Vagina (tissue), 2 donors: Measurements from ENCODE around the gene MAPK1IP1L. TPM values are rescaled to one million over a fixed set of nuclear protein-coding genes. Genes with fewer than 3 reads are reported as not detected.
"Not testable (repeated sequence)": the region's sequence is repeated elsewhere in the genome, so short reads cannot be mapped to it uniquely, and the experiment has no call there.

Experiments used
- DNase-seq, 2 donors: peaks; one replicate each; pipeline ENCODE4 v3.0.0-alpha.2; 2017; ENCODE audit errors: extremely low spot score in 2 of 2
- H3K27ac ChIP-seq: fragments of 200-600 bp; sonication (generic); one replicate; pipeline ENCODE4 v1.5.1; 2019
- H3K27me3 ChIP-seq: fragments of 200-600 bp; sonication (generic); one replicate; pipeline ENCODE4 v1.5.1; 2019
- H3K36me3 ChIP-seq, 2 donors: fragments of 200-600 bp; sonication (generic); one replicate each; pipeline ENCODE4 v1.5.1; 2017 to 2019
- H3K4me1 ChIP-seq: fragments of 200-600 bp; sonication (generic); one replicate; pipeline ENCODE4 v1.5.1; 2019
- H3K4me3 ChIP-seq, 2 donors: fragments of 200-600 bp; sonication (generic); 1 replicate in 1 of 2; 2 replicates in 1 of 2; pipeline ENCODE4 v1.5.1; 2016 to 2019
- H3K9me3 ChIP-seq: fragments of 200-600 bp; sonication (generic); one replicate; pipeline ENCODE4 v1.5.1; 2019
- CTCF ChIP-seq, 3 experiments: fragments of 450-650 bp in 2 of 3; fragments of 200-600 bp in 1 of 3; sonication (generic) in 1 of 3; IDR thresholded peaks; one replicate each; pipeline ENCODE4 v1.5.1; 2017 to 2019; ENCODE audit warnings: antibody characterized with exemption in 3 of 3, mild to moderate bottlenecking in 2 of 3, moderate library complexity in 2 of 3
- POLR2A ChIP-seq, 2 donors: fragments of 450-650 bp; IDR thresholded peaks; one replicate each; pipeline ENCODE4 v1.6.1; 2017; ENCODE audit warnings: antibody characterized with exemption in 2 of 2, mild to moderate bottlenecking in 2 of 2, moderate library complexity in 2 of 2
- POLR2AphosphoS5 ChIP-seq, 2 donors: sonication (generic); formaldehyde crosslinking; IDR thresholded peaks; one replicate each; pipeline ENCODE4 v1.9.0; 2017; ENCODE audit warnings: antibody characterized with exemption in 2 of 2, mild to moderate bottlenecking in 2 of 2, low read depth in 1 of 2; ENCODE audit not compliant: insufficient read depth in 1 of 2
- intact Hi-C: fragments of 100-400 bp; cut with DNase I; formaldehyde crosslinking; loops from one replicate; pipeline ENCODE4 v1.15.1; 2023
- total RNA-seq: library from RNA; depleted of rRNA; stranded (reverse); fragments of >200 nt; gene quantifications from one replicate; pipeline ENCODE4 v1.2.3, GENCODE V29; 2016

Gene MAPK1IP1L
- total RNA-seq, 1 donor from 2014 or later: 39.3 TPM

GRCh38 chr14:55031190-55031589 is 20.3 kb upstream of the MAPK1IP1L start:
- no peak overlapping the region for H3K27ac ChIP-seq
- no peak for DNase-seq
- H3K4me3 ChIP-seq: no peak overlapping the region
- no peaks in the 10 kb centered on the region for H3K9me3 ChIP-seq
- H3K4me1 ChIP-seq: peaks cover 18% of the 10 kb centered on the region
- intact Hi-C loops: no loop called here
- H3K27me3 ChIP-seq: no peaks in the 10 kb centered on the region
- no peak for TF ChIP-seq CTCF (IDR thresholded peaks at IDR 0.05)
- TF ChIP-seq POLR2AphosphoS5 (IDR thresholded peaks at IDR 0.05; ENCODE audit: insufficient read depth in 1 of 2, low read depth in 1 of 2): no peak
- TF ChIP-seq POLR2A (IDR thresholded peaks at IDR 0.05): no peak
- H3K36me3 ChIP-seq: no peaks in the 10 kb centered on the region

GRCh38 chr14:55037995-55038394 is 13.5 kb upstream of the MAPK1IP1L start:
- H3K4me3 ChIP-seq, H3K27me3 ChIP-seq, H3K27ac ChIP-seq, H3K9me3 ChIP-seq, DNase-seq, intact Hi-C loops, H3K4me1 ChIP-seq, H3K36me3 ChIP-seq: not testable (repeated sequence)

GRCh38 chr14:55038708-55039107 is 12.7 kb upstream of the MAPK1IP1L start:
- H3K36me3 ChIP-seq: peaks cover 0 to 10% of the 10 kb centered on the region in 2 donors
- DNase-seq: no peak
- no peak for TF ChIP-seq CTCF (IDR thresholded peaks at IDR 0.05)
- no peak overlapping the region for H3K4me3 ChIP-seq
- H3K9me3 ChIP-seq: no peaks in the 10 kb centered on the region
- H3K27me3 ChIP-seq: no peaks in the 10 kb centered on the region
- intact Hi-C loops: no loop called here
- H3K27ac ChIP-seq: no peak overlapping the region
- no peaks in the 10 kb centered on the region for H3K4me1 ChIP-seq

- H3K9me3 ChIP-seq: no peaks in the 10 kb centered on the region
- no peak overlapping the region for H3K27ac ChIP-seq
- peaks cover 0 to 17% of the 10 kb centered on the region in 2 donors for H3K36me3 ChIP-seq
- TF ChIP-seq POLR2A (IDR thresholded peaks at IDR 0.05): no peak
- no peak for TF ChIP-seq CTCF (IDR thresholded peaks at IDR 0.05)
- TF ChIP-seq POLR2AphosphoS5 (IDR thresholded peaks at IDR 0.05; ENCODE audit: insufficient read depth in 1 of 2, low read depth in 1 of 2): no peak
- H3K4me1 ChIP-seq: no peaks in the 10 kb centered on the region
- no peak overlapping the region for H3K4me3 ChIP-seq
- no peaks in the 10 kb centered on the region for H3K27me3 ChIP-seq
- intact Hi-C loops: no loop called here
- DNase-seq: no peak
Observed at GRCh38 chr14:55043528-55043927, 7.9 kb upstream of the MAPK1IP1L start.

GRCh38 chr14:55045087-55045486 is 6.4 kb upstream of the MAPK1IP1L start:
- H3K4me3 ChIP-seq: no peak overlapping the region
- intact Hi-C loops: no loop called here
- no peaks in the 10 kb centered on the region for H3K9me3 ChIP-seq
- H3K27me3 ChIP-seq: no peaks in the 10 kb centered on the region
- H3K36me3 ChIP-seq: peaks cover 0 to 17% of the 10 kb centered on the region in 2 donors
- H3K4me1 ChIP-seq: no peaks in the 10 kb centered on the region
- no peak for TF ChIP-seq CTCF (IDR thresholded peaks at IDR 0.05)
- no peak for TF ChIP-seq POLR2AphosphoS5 (IDR thresholded peaks at IDR 0.05; ENCODE audit: insufficient read depth in 1 of 2, low read depth in 1 of 2)
- TF ChIP-seq POLR2A (IDR thresholded peaks at IDR 0.05): no peak
- no peak for DNase-seq
- no peak overlapping the region for H3K27ac ChIP-seq
